Epithelial cell of esophagus (primary cell): ENCODE results near the gene PNO1.
"Not testable (repeated sequence)": the region's sequence is repeated elsewhere in the genome, so short reads cannot be mapped to it uniquely, and the experiment has no call there.

ENCODE experiments used
- DNase-seq: peaks from one replicate; pipeline ENCODE4 v3.0.0; 2010; ENCODE audit warnings: low read depth
- H3K4me3 ChIP-seq: 2 replicates; pipeline ENCODE4 v1.5.1; 2011; ENCODE audit warnings: mild to moderate bottlenecking, low read length, control low read depth
- CTCF ChIP-seq: IDR thresholded peaks from 2 replicates; pipeline ENCODE4 v1.5.1; 2011; ENCODE audit warnings: low read depth, mild to moderate bottlenecking, low read length, control low read depth, inconsistent platforms; ENCODE audit not compliant: insufficient read depth; ENCODE audit errors: missing control alignments

Gene PNO1

GRCh38 chr2:68157402-68158133, at the start of gene PNO1:
TSS of gene PNO1 (plus strand) at chr2:68157888. CDS start at chr2:68157935, 47 bp downstream.
- peak; percentile 96 for DNase-seq
- peak within 1 kb of the TSS; percentile 67 for H3K4me3 ChIP-seq
- no peak for TF ChIP-seq CTCF

GRCh38 chr2:68108120-68108519, 49.6 kb upstream of the PNO1 start:
- TF ChIP-seq CTCF = no peak
- no peak for DNase-seq
- no peak overlapping the region for H3K4me3 ChIP-seq

GRCh38 chr2:68110102-68110501, 47.6 kb upstream of the PNO1 start:
- no peak for TF ChIP-seq CTCF
- H3K4me3 ChIP-seq = no peak overlapping the region
- no peak for DNase-seq

- no peak overlapping the region for H3K4me3 ChIP-seq
- no peak for DNase-seq
- no peak for TF ChIP-seq CTCF
These were observed 41.7 kb upstream of the PNO1 start for GRCh38 chr2:68115965-68116364.

- H3K4me3 ChIP-seq, DNase-seq: not testable (repeated sequence)
These were observed 39.8 kb upstream of the PNO1 start for GRCh38 chr2:68117922-68118321.

- no peak overlapping the region for H3K4me3 ChIP-seq
- no peak for TF ChIP-seq CTCF
- no peak for DNase-seq
These were observed 38.9 kb upstream of the PNO1 start for GRCh38 chr2:68118816-68119215.

- no peak for TF ChIP-seq CTCF
- DNase-seq = no peak
- no peak overlapping the region for H3K4me3 ChIP-seq
These were observed 38.2 kb upstream of the PNO1 start for GRCh38 chr2:68119504-68119903.
